ENCODE measurements around the gene HMG20B. TPM values are rescaled to one million over a fixed set of nuclear protein-coding genes. Genes with fewer than 3 reads are reported as not detected.
"Not testable (repeated sequence)": the region's sequence is repeated elsewhere in the genome, so short reads cannot be mapped to it uniquely, and the experiment has no call there.

Gene HMG20B
- total and polyA plus RNA-seq, 4 donors = 66.3 to 175 (median 67.8) TPM

- H3K36me3 ChIP-seq (ENCODE audit: control insufficient read depth in 1 of 2, insufficient read depth in 2 of 2, low read length in 1 of 2); H3K27me3 ChIP-seq (ENCODE audit: control insufficient read depth in 1 of 2, insufficient read depth in 2 of 2, low read length in 1 of 2); DNase-seq; H3K4me1 ChIP-seq (ENCODE audit: control insufficient read depth in 1 of 2, insufficient read depth in 2 of 2, low read length in 2 of 2); H3K4me3 ChIP-seq (ENCODE audit: low read length in 2 of 2); intact Hi-C loops (cut with DNase I); H3K27ac ChIP-seq (ENCODE audit: low read depth in 1 of 2, low read length in 2 of 2); H3K9me3 ChIP-seq (ENCODE audit: control insufficient read depth, low read length); ATAC-seq (ENCODE audit: low FRiP score): not testable (repeated sequence)
- WGBS, 2 donors = 95% methylated on average over 4 of the region's 4 CpGs
Measured at GRCh38 chr19:3581792-3582191, 9.0 kb downstream of the HMG20B start.

GRCh38 chr19:3584036-3584802 lies 11.5 kb downstream of the HMG20B start:
- intact Hi-C loops (cut with DNase I); ATAC-seq (ENCODE audit: low FRiP score); H3K27me3 ChIP-seq (ENCODE audit: control insufficient read depth in 1 of 2, insufficient read depth in 2 of 2, low read length in 1 of 2); H3K36me3 ChIP-seq (ENCODE audit: control insufficient read depth in 1 of 2, insufficient read depth in 2 of 2, low read length in 1 of 2); DNase-seq; H3K4me3 ChIP-seq (ENCODE audit: low read length in 2 of 2); H3K9me3 ChIP-seq (ENCODE audit: control insufficient read depth, low read length); H3K27ac ChIP-seq (ENCODE audit: low read depth in 1 of 2, low read length in 2 of 2); H3K4me1 ChIP-seq (ENCODE audit: control insufficient read depth in 1 of 2, insufficient read depth in 2 of 2, low read length in 2 of 2): not testable (repeated sequence)
- 84 to 86% methylated on average over 15 of the region's 15 CpGs for WGBS, 2 donors

- Histone ChIP-seq H3K27me3 (ENCODE audit: control insufficient read depth in 1 of 2, insufficient read depth in 2 of 2, low read length in 1 of 2) (no peaks in the 10 kb centered on the region), H3K27ac (ENCODE audit: low read depth in 1 of 2, low read length in 2 of 2) (no peak within 1 kb of the TSS), H3K9me3 (ENCODE audit: control insufficient read depth, low read length) (no peaks in the 10 kb centered on the region), H3K36me3 (ENCODE audit: control insufficient read depth in 1 of 2, insufficient read depth in 2 of 2, low read length in 1 of 2) (no peaks in the 10 kb centered on the region), H3K4me1 (ENCODE audit: control insufficient read depth in 1 of 2, insufficient read depth in 2 of 2, low read length in 2 of 2) (peaks cover 0 to 1% of the 10 kb centered on the region in 2 donors), H3K4me3 (ENCODE audit: low read length in 2 of 2) (peak within 1 kb of the TSS; percentile 6 to 27)
- DNase-seq = peak in 1 of 2 donors; percentile 55
- ATAC-seq (ENCODE audit: low FRiP score) = no peak
- 4 to 6% methylated on average over 50 to 84 of the region's 84 CpGs for WGBS, 2 donors
- intact Hi-C loops (cut with DNase I) = loop anchor here (2.0 kb wide), 1 partner anchor 33 kb away; no protein-coding TSS in a partner anchor
Measured at GRCh38 chr19:3585301-3586126, 12.8 kb downstream of the HMG20B start, which contains the start of gene GIPC3. GIPC3 (plus strand) TSS chr19:3585478; CDS start chr19:3585598, 120 bp downstream.

- ATAC-seq (ENCODE audit: low FRiP score) = no peak
- no peak for DNase-seq
- H3K4me1 ChIP-seq (ENCODE audit: control insufficient read depth in 1 of 2, insufficient read depth in 2 of 2, low read length in 2 of 2) = no peaks in the 10 kb centered on the region
- no peaks in the 10 kb centered on the region for H3K9me3 ChIP-seq (ENCODE audit: control insufficient read depth, low read length)
- WGBS, 2 donors = 25 to 35% methylated on average over 16 of the region's 16 CpGs
- intact Hi-C loops (cut with DNase I) = loop anchor here (2.0 kb wide), 1 partner anchor 33 kb away; no protein-coding TSS in a partner anchor
- no peak overlapping the region for H3K4me3 ChIP-seq (ENCODE audit: low read length in 2 of 2)
- H3K36me3 ChIP-seq (ENCODE audit: control insufficient read depth in 1 of 2, insufficient read depth in 2 of 2, low read length in 1 of 2) = no peaks in the 10 kb centered on the region
- H3K27me3 ChIP-seq (ENCODE audit: control insufficient read depth in 1 of 2, insufficient read depth in 2 of 2, low read length in 1 of 2) = no peaks in the 10 kb centered on the region
- H3K27ac ChIP-seq (ENCODE audit: low read depth in 1 of 2, low read length in 2 of 2) = no peak overlapping the region
Measured at GRCh38 chr19:3586127-3586626, 13.4 kb downstream of the HMG20B start.

- no peak overlapping the region for H3K4me3 ChIP-seq (ENCODE audit: low read length in 2 of 2)
- H3K9me3 ChIP-seq (ENCODE audit: control insufficient read depth, low read length) = no peaks in the 10 kb centered on the region
- ATAC-seq (ENCODE audit: low FRiP score) (peak; percentile 59), DNase-seq (peak in 1 of 2 donors; percentile 50)
- 39 to 45% methylated on average over 31 of the region's 31 CpGs for WGBS, 2 donors
- no peak overlapping the region for H3K27ac ChIP-seq (ENCODE audit: low read depth in 1 of 2, low read length in 2 of 2)
- no peaks in the 10 kb centered on the region for H3K36me3 ChIP-seq (ENCODE audit: control insufficient read depth in 1 of 2, insufficient read depth in 2 of 2, low read length in 1 of 2)
- no peaks in the 10 kb centered on the region for H3K27me3 ChIP-seq (ENCODE audit: control insufficient read depth in 1 of 2, insufficient read depth in 2 of 2, low read length in 1 of 2)
- H3K4me1 ChIP-seq (ENCODE audit: control insufficient read depth in 1 of 2, insufficient read depth in 2 of 2, low read length in 2 of 2) = no peaks in the 10 kb centered on the region
- intact Hi-C loops (cut with DNase I) = loop anchor here (2.0 kb wide), 1 partner anchor 32 kb away; no protein-coding TSS in a partner anchor
Measured at GRCh38 chr19:3586707-3587346, 14.1 kb downstream of the HMG20B start.

- H3K27me3 ChIP-seq (ENCODE audit: control insufficient read depth in 1 of 2, insufficient read depth in 2 of 2, low read length in 1 of 2) = no peaks in the 10 kb centered on the region
- ATAC-seq (ENCODE audit: low FRiP score) (no peak), DNase-seq (no peak)
- no peaks in the 10 kb centered on the region for H3K4me1 ChIP-seq (ENCODE audit: control insufficient read depth in 1 of 2, insufficient read depth in 2 of 2, low read length in 2 of 2)
- no peaks in the 10 kb centered on the region for H3K9me3 ChIP-seq (ENCODE audit: control insufficient read depth, low read length)
- H3K36me3 ChIP-seq (ENCODE audit: control insufficient read depth in 1 of 2, insufficient read depth in 2 of 2, low read length in 1 of 2) = no peaks in the 10 kb centered on the region
- H3K27ac ChIP-seq (ENCODE audit: low read depth in 1 of 2, low read length in 2 of 2) = no peak overlapping the region
- H3K4me3 ChIP-seq (ENCODE audit: low read length in 2 of 2) = no peak overlapping the region
- intact Hi-C loops (cut with DNase I) = no loop called here
- WGBS, 2 donors = 90 to 91% methylated on average over 11 of the region's 11 CpGs
Measured at GRCh38 chr19:3589439-3589838, 16.7 kb downstream of the HMG20B start.

- Histone ChIP-seq H3K4me1 (ENCODE audit: control insufficient read depth in 1 of 2, insufficient read depth in 2 of 2, low read length in 2 of 2) (no peaks in the 10 kb centered on the region), H3K27ac (ENCODE audit: low read depth in 1 of 2, low read length in 2 of 2) (no peak overlapping the region), H3K36me3 (ENCODE audit: control insufficient read depth in 1 of 2, insufficient read depth in 2 of 2, low read length in 1 of 2) (no peaks in the 10 kb centered on the region), H3K4me3 (ENCODE audit: low read length in 2 of 2) (no peak overlapping the region), H3K9me3 (ENCODE audit: control insufficient read depth, low read length) (no peaks in the 10 kb centered on the region), H3K27me3 (ENCODE audit: control insufficient read depth in 1 of 2, insufficient read depth in 2 of 2, low read length in 1 of 2) (no peaks in the 10 kb centered on the region)
- WGBS, 2 donors = 96 to 98% methylated on average over 21 to 22 of the region's 22 CpGs
- ATAC-seq (ENCODE audit: low FRiP score) (no peak), DNase-seq (no peak)
- intact Hi-C loops (cut with DNase I) = no loop called here
Measured at GRCh38 chr19:3589949-3590348, 17.2 kb downstream of the HMG20B start.

GRCh38 chr19:3590991-3591659 lies 18.4 kb downstream of the HMG20B start:
- 96 to 97% methylated on average over 8 of the region's 8 CpGs for WGBS, 2 donors
- H3K9me3 ChIP-seq (ENCODE audit: control insufficient read depth, low read length) = no peaks in the 10 kb centered on the region
- H3K4me3 ChIP-seq (ENCODE audit: low read length in 2 of 2) = no peak overlapping the region
- no peaks in the 10 kb centered on the region for H3K27me3 ChIP-seq (ENCODE audit: control insufficient read depth in 1 of 2, insufficient read depth in 2 of 2, low read length in 1 of 2)
- no peak for DNase-seq
- peaks cover 0 to 2% of the 10 kb centered on the region in 2 donors for H3K36me3 ChIP-seq (ENCODE audit: control insufficient read depth in 1 of 2, insufficient read depth in 2 of 2, low read length in 1 of 2)
- no peaks in the 10 kb centered on the region for H3K4me1 ChIP-seq (ENCODE audit: control insufficient read depth in 1 of 2, insufficient read depth in 2 of 2, low read length in 2 of 2)
- no peak for ATAC-seq (ENCODE audit: low FRiP score)
- intact Hi-C loops (cut with DNase I) = no loop called here
- H3K27ac ChIP-seq (ENCODE audit: low read depth in 1 of 2, low read length in 2 of 2) = no peak overlapping the region
